Endodermal cell (in vitro differentiated cells): ENCODE results near the gene CCDC183. TPM values are rescaled to one million over a fixed set of nuclear protein-coding genes. Genes with fewer than 3 reads are reported as not detected.
A peak's percentile ranks its signal among the peaks of the same experiment; 100 is the strongest.

Experiments used
- DNase-seq: peaks from one replicate; pipeline ENCODE4 v3.0.0-alpha.2; 2017
- H3K27ac ChIP-seq: 2 replicates; pipeline ENCODE4 v1.5.1; 2013; ENCODE audit warnings: mild to moderate bottlenecking, low read depth, low read length, moderate library complexity
- H3K27me3 ChIP-seq: 2 replicates; pipeline ENCODE4 v1.6.1; 2013; ENCODE audit warnings: mild to moderate bottlenecking, low read length, moderate library complexity; ENCODE audit not compliant: insufficient read depth, control insufficient read depth, poor library complexity, severe bottlenecking
- H3K36me3 ChIP-seq: 2 replicates; pipeline ENCODE4 v1.7.0; 2013; ENCODE audit warnings: mild to moderate bottlenecking, low read length, moderate library complexity; ENCODE audit not compliant: control insufficient read depth, insufficient read depth
- H3K4me1 ChIP-seq: one replicate; pipeline ENCODE4 v1.7.0; 2013; ENCODE audit warnings: low read length; ENCODE audit not compliant: control insufficient read depth, insufficient read depth
- H3K4me3 ChIP-seq: 2 replicates; pipeline ENCODE4 v1.5.1; 2013; ENCODE audit warnings: mild to moderate bottlenecking, low read length, moderate library complexity
- H3K9ac ChIP-seq: 2 replicates; pipeline ENCODE4 v1.6.1; 2013; ENCODE audit warnings: mild to moderate bottlenecking, low read length, moderate library complexity; ENCODE audit not compliant: poor library complexity, severe bottlenecking; ENCODE audit errors: extremely low read depth
- H3K9me3 ChIP-seq: 2 replicates; pipeline ENCODE4 v1.6.1; 2013; ENCODE audit warnings: mild to moderate bottlenecking, low read length, moderate library complexity; ENCODE audit not compliant: control insufficient read depth
- H3K27ac Mint-ChIP-seq: 2 replicates; pipeline ENCODE4 v1.8.0; 2020; ENCODE audit warnings: mixed read lengths
- H3K27me3 Mint-ChIP-seq: 2 replicates; pipeline ENCODE4 v1.8.0; 2021; ENCODE audit warnings: mild to moderate bottlenecking, mixed read lengths; ENCODE audit not compliant: insufficient read depth
- H3K36me3 Mint-ChIP-seq: 2 replicates; pipeline ENCODE4 v1.8.0; 2020; ENCODE audit warnings: low read depth, mixed read lengths
- H3K4me1 Mint-ChIP-seq: 2 replicates; pipeline ENCODE4 v1.8.0; 2020; ENCODE audit warnings: mixed read lengths
- H3K4me3 Mint-ChIP-seq: 2 replicates; pipeline ENCODE4 v1.8.0; 2020; ENCODE audit warnings: mild to moderate bottlenecking, moderate library complexity, mixed read lengths
- H3K9me3 Mint-ChIP-seq: 2 replicates; pipeline ENCODE4 v1.8.0; 2020; ENCODE audit warnings: mild to moderate bottlenecking, mixed read lengths
- CTCF ChIP-seq: fragments of 200-600 bp; sonication (generic); conservative IDR thresholded peaks from 2 replicates; pipeline ENCODE4 v1.5.0; 2021; ENCODE audit warnings: antibody characterized with exemption, mild to moderate bottlenecking
- WGBS, 2 experiments: methylation state at CpG; one replicate each; pipeline versions ENCODE4 v1.1.5 to v1.1.7; 2013; ENCODE audit warnings: missing lambda C conversion rate in 2 of 2, mixed read lengths in 1 of 2; ENCODE audit not compliant: insufficient coverage in 1 of 2, insufficient read length in 1 of 2; 5-methylcytosine and 5-hydroxymethylcytosine counted together
- total RNA-seq, 2 donors: library from RNA; stranded (reverse); fragmentation: NEBNext Ultra II Directional in 1 of 2; extraction: Animal tissue kit (Norgen Biotek cat#: 25700) in 1 of 2; gene quantifications; 2 replicates in 1 of 2; 3 replicates in 1 of 2; pipeline ENCODE4 v1.2.1, GENCODE V29; 2021

CCDC183 gene
- total RNA-seq, 2 donors from 2014 or later: 10.9 to 13.4 TPM

- Mint-ChIP-seq H3K9me3 (peaks cover 28% of the 10 kb centered on the region), H3K27me3 (peaks cover 41% of the 10 kb centered on the region), H3K27ac (no peak overlapping the region), H3K4me1 (peaks cover 24% of the 10 kb centered on the region), H3K4me3 (no peak overlapping the region), H3K36me3 (no peaks in the 10 kb centered on the region)
- Histone ChIP-seq H3K9me3 (peaks cover 19% of the 10 kb centered on the region), H3K36me3 (no peaks in the 10 kb centered on the region), H3K9ac (no peak overlapping the region), H3K4me3 (no peak overlapping the region), H3K4me1 (peaks cover 3% of the 10 kb centered on the region), H3K27ac (no peak overlapping the region), H3K27me3 (peaks cover 9% of the 10 kb centered on the region)
- WGBS, 2 experiments: 95 to 100% methylated on average over 1 to 7 of the region's 7 CpGs
- TF ChIP-seq CTCF: no peak
- no peak for DNase-seq
Observed at GRCh38 chr9:136776947-136777346, 19.2 kb upstream of the CCDC183 start.

GRCh38 chr9:136777359-136777758 lies 18.8 kb upstream of the CCDC183 start:
- no peak overlapping the region for H3K9ac ChIP-seq
- peaks cover 9% of the 10 kb centered on the region for H3K27me3 ChIP-seq
- WGBS, 2 experiments: 86 to 90% methylated on average over 12 to 14 of the region's 14 CpGs
- no peak overlapping the region for H3K4me3 Mint-ChIP-seq
- H3K27me3 Mint-ChIP-seq: peaks cover 41% of the 10 kb centered on the region
- peaks cover 3% of the 10 kb centered on the region for H3K4me1 ChIP-seq
- H3K27ac ChIP-seq: no peak overlapping the region
- H3K9me3 Mint-ChIP-seq: peaks cover 27% of the 10 kb centered on the region
- no peaks in the 10 kb centered on the region for H3K36me3 Mint-ChIP-seq
- DNase-seq: no peak
- TF ChIP-seq CTCF: no peak
- no peak overlapping the region for H3K27ac Mint-ChIP-seq
- H3K4me1 Mint-ChIP-seq: peaks cover 24% of the 10 kb centered on the region
- H3K9me3 ChIP-seq: peaks cover 19% of the 10 kb centered on the region
- no peaks in the 10 kb centered on the region for H3K36me3 ChIP-seq
- H3K4me3 ChIP-seq: no peak overlapping the region

GRCh38 chr9:136779808-136780207 lies 16.3 kb upstream of the CCDC183 start:
- WGBS, 2 experiments: 77% methylated on average over 5 of the region's 5 CpGs
- Histone ChIP-seq H3K36me3 (no peaks in the 10 kb centered on the region), H3K4me3 (no peak overlapping the region), H3K4me1 (peaks cover 6% of the 10 kb centered on the region), H3K27me3 (peaks cover 9% of the 10 kb centered on the region), H3K27ac (no peak overlapping the region), H3K9ac (no peak overlapping the region), H3K9me3 (peaks cover under 1% of the 10 kb centered on the region)
- Mint-ChIP-seq H3K36me3 (no peaks in the 10 kb centered on the region), H3K9me3 (peaks cover 9% of the 10 kb centered on the region), H3K4me3 (no peak overlapping the region), H3K27me3 (peaks cover 41% of the 10 kb centered on the region), H3K4me1 (peaks cover 24% of the 10 kb centered on the region), H3K27ac (no peak overlapping the region)
- peak; percentile 59 for TF ChIP-seq CTCF
- DNase-seq: no peak
